SH-SY5Y (cell line): ENCODE results near the gene SLC25A4.

Experiments used
- GATA2 ChIP-seq: IDR thresholded peaks from 2 replicates; pipeline ENCODE4 v1.6.1; 2011; ENCODE audit warnings: mild to moderate bottlenecking, low read depth, low read length
- GATA3 ChIP-seq: IDR thresholded peaks from 2 replicates; pipeline ENCODE4 v1.6.1; 2011; ENCODE audit warnings: low read depth, mild to moderate bottlenecking, low read length, moderate library complexity

GRCh38 chr4:185127021-185127925 is 15.8 kb upstream of the SLC25A4 start:
- TF ChIP-seq GATA2 = no peak
- no peak for TF ChIP-seq GATA3
